ENCODE results near the gene ETFA. TPM values are rescaled to one million over a fixed set of nuclear protein-coding genes. Genes with fewer than 3 reads are reported as not detected.

The ETFA gene
- total RNA-seq, 2 experiments from 2014 or later = 166 to 168 TPM

Other genes starting within 250 kb of the ETFA start
- under 1 TPM in 1 of 2 experiments, not detected in 1; 0.22 TPM for gene ISL2, start 25.3 kb upstream of the ETFA start, total RNA-seq

All from activated naive CD8-positive, alpha-beta T cell treated with anti-CD3 and anti-CD28 coated beads for 36 hours (primary cell).